Fibroblast of the aortic adventitia (primary cell): ENCODE measurements around the gene KIF5B. TPM values are rescaled to one million over a fixed set of nuclear protein-coding genes. Genes with fewer than 3 reads are reported as not detected.
"Not testable (repeated sequence)": the region's sequence is repeated elsewhere in the genome, so short reads cannot be mapped to it uniquely, and the experiment has no call there.

ENCODE experiments used
- DNase-seq: peaks from one replicate; pipeline ENCODE4 v3.0.0-alpha.2; 2010; ENCODE audit warnings: low read depth
- H3K4me3 ChIP-seq: 2 replicates; pipeline ENCODE4 v1.5.1; 2011; ENCODE audit warnings: low read depth, mild to moderate bottlenecking, control low read depth, low read length, moderate library complexity
- CTCF ChIP-seq: IDR thresholded peaks from 2 replicates; pipeline ENCODE4 v1.5.1; 2011; ENCODE audit warnings: mild to moderate bottlenecking, low read length, control low read depth, inconsistent platforms; ENCODE audit not compliant: insufficient read depth
- total RNA-seq: library from RNA; depleted of rRNA; stranded (reverse); fragments of >200 nt; gene quantifications from 2 replicates; pipeline ENCODE4 v1.2.3, GENCODE V29; 2012; ENCODE audit warnings: low replicate concordance

The KIF5B gene
- total RNA-seq, 1 donor = 169 TPM

- no peak for TF ChIP-seq CTCF
- no peak for DNase-seq
These were observed 53.7 kb downstream of the KIF5B start for GRCh38 chr10:32002531-32002930.

DNA sequence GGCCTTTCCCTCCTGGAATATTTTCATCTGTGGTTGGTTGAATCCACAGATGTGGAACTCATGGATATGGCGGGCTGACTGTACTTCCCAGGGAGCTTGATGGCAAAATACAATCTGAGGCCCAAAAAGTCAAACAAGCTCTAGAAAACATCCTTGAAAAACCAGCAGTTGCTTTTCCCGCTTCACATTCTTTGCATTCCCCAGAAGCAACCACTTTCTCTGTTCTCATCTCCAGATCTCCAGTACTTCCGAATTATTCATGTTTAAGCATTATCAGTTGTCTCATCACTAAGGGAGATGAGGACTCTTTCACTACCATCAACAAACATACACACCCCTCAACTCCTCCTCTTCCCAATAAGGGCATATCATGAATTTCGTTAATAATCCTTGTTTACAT, 55.3 kb downstream of the KIF5B start:
- TF ChIP-seq CTCF = no peak
- no peak overlapping the region for H3K4me3 ChIP-seq
- DNase-seq = no peak

More at GRCh38 chr10:32002531-32002930, 53.7 kb downstream of the KIF5B start:
- no peak overlapping the region for H3K4me3 ChIP-seq

- H3K4me3 ChIP-seq = no peak overlapping the region
- no peak for DNase-seq
- TF ChIP-seq CTCF = no peak
These were observed 56.4 kb downstream of the KIF5B start for GRCh38 chr10:31999836-32000235.

DNA sequence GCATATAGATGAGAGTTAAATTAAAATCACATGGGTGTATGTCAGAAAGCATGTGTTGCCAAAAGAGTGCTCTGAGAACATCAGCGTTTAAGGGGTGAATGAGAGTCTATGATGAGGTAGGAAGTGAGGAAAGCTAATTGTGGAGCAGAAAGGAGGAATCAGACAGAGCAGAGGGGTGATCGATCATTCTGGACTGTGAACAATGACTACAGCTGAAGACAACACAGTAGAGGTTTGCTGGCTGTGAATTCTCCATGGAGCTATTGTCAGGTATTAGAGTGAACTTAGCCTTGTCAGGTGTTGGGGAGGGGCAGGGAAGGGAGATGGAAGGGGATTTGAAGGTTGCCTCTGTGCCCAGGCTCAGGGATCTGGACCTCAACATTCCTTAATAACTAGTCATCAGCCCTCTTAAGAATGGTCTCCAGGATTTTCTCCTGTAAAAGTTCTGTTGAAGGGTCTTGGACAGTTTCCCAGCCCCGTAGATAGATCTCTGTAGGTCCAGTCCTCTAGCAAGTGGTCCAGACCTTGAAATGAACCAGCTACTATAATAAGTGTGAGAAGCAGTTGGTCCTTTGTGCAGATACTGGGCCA, 57.1 kb downstream of the KIF5B start:
- DNase-seq = peak; percentile 27
- H3K4me3 ChIP-seq = no peak overlapping the region
- no peak for TF ChIP-seq CTCF

- no peak overlapping the region for H3K4me3 ChIP-seq
- no peak for TF ChIP-seq CTCF
- DNase-seq = no peak
These were observed 61.3 kb downstream of the KIF5B start for GRCh38 chr10:31994926-31995325.

DNA sequence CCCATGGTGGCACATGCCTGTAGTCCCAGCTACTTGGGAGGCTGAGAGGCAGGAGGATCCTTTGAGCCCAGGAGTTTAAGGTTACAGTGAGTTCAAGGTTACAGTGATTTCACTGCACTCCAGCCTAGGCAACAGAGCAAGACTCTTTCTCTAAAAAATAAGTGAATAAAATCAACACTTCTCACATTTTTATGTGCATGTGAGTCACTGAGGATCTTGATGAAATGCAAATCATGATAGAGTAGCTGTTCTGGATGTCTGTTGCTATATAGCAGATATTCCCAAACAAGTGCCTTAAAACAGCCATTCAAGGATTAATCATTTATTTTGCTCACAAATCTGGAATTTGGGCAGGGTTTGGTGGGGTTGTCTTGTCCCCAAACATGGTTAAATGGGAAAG, 65.3 kb downstream of the KIF5B start:
- no peak for DNase-seq
- no peak for TF ChIP-seq CTCF
- no peak overlapping the region for H3K4me3 ChIP-seq

- not testable (repeated sequence) for DNase-seq, H3K4me3 ChIP-seq
These were observed 68.4 kb downstream of the KIF5B start for GRCh38 chr10:31987786-31988185.
